Anterior cingulate cortex (tissue), 58 donors: ENCODE measurements around the gene CRYGN.

Source experiments
- DNase-seq, 58 donors: peaks; one replicate each; lab custom pipeline; 2025; lab: John Stamatoyannopoulos, UW

Gene CRYGN

DNA sequence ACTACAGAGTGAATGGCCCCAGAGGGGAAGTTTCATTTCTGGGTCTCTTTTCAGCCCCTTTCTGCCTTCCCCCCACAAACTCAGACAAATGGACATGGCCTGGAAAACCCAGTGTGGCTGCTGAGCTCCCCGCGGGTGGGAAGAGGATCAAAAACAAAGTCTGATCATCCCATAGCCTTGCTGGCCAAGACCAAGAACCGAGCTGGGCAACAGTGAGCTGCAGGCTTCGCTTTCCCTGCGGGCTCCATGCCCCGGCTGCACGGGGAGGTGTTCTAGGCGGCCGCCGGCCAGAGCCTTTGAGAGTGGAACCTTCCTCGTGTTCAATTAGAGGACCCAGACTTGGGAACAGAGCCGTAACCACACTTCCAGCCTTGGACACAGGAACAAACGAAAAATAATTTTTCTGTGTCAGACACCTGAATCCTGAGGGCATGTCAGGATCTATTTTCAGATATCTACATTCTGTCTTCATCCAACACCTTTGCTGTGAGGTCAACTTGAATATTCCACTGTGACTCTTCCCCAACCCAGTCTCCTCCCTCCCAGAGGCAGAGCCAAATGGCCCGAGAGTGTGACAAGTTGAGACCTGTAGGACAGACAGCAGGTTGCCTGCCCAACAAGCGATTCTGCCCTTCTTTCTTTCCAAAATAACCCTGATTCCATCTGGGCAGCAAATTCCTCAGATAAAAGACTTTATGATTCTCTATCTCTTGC, 56.1 kb downstream of the CRYGN start:
- no peak for DNase-seq

DNA sequence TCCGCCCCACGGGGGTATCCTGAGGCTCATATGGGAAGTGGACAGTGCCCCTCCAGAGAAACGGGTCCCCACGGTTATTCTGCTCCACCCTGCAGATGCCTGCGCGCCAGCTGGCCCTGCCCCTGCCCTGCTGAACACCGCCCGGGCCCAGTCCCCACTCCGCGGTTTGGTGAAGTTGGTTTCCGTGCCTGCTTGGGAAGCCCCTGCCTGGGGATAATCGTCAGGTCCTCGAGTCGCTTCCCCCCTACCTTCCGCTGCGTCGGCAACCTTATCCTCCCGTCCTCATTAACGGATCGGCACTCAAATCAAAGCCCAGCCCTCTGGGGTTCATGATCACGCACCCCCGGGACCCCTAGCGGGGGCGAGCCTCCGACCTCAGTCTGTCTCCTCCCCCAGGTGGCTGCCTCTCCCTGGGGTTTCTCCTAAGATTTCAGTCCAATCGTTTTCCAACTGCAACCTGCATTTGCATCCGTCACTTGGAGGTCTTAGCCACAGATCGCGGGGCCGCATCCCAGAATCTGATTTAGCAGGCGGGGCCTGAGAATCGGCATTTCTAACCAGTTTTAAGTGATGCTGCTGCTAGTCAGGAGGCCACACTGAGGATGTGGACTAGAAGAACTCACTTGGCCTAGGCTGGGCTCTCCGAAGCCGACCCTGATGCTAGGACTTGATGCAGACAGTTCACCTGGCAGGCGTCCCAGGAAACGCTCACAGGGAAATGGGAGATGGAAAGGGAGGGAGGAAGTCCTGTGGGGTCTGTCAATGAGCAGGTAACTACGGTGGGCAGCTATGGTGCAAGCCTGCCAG, 57.7 kb downstream of the CRYGN start:
- DNase-seq, result no peak

DNA sequence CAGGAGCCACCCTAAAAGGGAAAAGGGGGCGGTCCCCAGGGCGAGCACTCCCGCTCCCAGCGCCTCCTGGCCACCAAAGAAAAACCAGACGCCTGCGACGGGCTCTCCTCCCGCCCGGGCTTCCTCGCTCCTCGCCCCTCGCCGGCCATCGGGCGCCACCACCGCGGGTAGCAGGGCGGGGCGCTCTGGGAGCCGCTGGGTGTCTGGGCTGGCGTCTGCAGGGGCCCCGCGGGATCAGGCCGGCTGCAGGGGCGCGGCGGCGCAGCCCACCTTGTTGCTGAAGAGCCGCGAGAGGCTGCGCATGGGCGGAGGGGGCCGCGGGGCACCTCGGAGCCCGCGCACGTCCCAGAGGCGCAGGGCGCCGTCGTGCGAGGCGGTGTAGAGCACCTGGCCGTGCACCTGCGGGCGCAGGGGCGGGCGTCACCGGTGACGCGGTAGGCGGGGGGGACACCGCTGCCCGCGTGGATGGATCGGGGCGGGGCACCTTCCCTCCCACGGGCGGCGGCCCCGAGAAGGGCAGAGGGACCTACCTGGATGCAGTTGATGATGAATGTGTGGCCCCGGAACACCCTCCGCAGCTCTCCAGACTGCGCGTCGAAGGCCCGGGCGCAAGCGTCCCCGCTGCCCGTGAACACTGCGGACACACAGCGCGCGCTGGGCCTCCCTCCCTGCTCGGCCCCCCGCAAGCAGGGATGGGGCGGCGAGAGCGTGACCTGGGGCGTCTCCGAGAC, 58.4 kb downstream of the CRYGN start:
- DNase-seq, result peak in 1 of 58 donors; percentile 26

DNA sequence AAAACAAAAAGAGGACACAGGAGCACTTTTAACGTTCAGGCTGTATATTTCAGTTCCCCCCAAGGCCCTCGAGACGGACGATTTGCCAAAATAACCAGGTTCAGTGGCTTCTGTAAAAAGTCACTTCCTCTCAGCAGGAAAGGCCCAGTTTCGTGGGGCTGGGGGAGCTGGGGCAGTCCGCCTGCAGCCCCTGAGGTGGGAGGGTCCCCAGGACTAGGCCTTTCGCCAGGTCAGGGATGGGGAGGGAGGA, 58.9 kb downstream of the CRYGN start:
- DNase-seq, result no peak

DNA sequence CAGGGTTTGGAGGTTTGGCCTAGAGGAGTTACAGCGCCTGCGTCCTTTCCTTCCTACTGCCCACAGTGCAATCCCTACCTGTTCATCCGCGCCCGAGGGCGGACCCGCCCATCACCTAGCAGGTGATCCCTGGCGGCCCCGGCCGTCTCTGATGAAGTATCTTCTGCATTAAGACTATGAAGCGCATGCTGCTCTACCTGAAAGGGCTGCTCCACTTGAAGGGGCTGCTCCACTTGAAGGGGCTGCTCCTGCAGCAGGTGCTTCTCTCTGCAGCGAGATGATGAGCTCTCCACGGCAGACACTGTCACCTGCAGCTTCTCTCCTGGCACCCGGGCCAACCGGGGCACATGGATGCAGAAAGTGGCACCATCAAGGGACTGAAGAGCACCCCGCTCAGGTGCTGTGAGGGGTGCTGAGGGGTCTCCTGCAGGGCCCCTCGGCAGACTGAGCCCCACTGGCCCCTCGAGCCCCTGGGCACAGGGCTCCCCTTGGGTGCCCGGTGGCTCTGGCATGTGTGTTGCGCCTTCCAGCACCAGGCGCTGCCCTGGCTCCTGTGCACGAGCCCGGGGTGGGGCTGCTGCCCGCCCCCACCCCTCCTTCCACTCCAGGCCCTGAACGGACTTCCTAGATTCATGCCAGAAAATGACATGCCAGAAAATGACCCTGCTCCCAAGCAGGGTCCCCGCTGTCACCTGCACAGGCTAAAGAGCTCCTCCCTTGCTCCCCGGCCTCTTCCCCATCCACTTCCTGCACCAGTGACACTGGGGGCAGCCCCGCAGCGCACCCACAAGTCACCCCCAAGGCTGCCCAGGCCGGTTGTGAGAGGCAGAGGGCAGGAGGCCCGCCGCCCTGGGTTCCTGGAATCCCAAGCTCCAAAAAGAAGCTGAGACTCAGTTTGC, 59.5 kb downstream of the CRYGN start:
- no peak for DNase-seq

DNA sequence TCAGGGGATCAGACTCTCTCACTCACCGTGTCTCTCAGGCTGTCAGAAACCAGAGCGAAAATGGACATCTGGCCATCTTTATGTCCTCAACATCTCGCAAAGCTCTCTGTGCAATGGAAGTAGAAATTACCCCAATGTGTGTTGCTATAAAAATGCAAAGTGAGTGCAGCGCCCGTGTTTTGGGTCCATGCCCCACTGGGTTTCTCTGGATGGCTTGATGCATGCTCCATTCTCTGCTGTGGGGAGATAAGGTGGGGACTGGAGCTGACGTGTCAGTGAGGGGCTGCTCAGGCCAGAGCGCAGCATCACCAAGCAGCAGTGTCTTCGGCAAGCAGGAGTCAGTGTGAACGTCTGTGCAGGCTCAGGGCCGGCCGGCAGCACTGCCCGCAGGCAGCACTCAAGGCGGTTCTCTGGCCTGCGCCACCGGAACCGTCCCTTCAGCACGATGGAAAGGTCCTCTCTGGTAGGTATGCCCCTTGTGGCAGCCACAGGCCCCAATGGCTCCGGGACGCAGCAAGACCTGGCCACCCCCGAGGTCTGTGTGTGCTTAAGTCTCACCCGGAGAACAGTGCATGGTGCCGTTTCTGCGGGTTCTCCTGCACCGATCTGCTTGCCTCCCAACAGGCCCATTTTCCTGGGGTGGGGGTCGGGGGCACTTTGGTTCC, 60.3 kb downstream of the CRYGN start:
- no peak for DNase-seq

DNA sequence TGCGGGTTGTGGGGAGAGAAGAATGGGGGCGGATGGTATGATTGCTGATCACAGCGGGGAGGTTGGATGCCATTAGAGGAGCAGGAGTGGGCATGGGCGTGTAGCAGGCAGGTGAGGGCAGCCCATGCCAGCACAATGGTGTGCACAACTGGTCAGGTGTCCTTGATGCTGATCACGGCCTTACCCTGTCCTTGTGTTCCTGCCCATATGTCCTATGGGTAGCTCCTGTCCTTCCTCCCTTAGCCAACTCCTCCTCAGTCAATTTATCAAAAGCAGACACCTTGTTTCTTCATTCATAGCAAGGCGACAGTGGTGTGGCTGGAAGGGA, 60.8 kb downstream of the CRYGN start:
- no peak for DNase-seq
